HepG2 (cell line): ENCODE data around the gene PHRF1. TPM values are rescaled to one million over a fixed set of nuclear protein-coding genes. Genes with fewer than 3 reads are reported as not detected.

ENCODE experiments used
- AHDC1 ChIP-seq: sonication (generic); formaldehyde crosslinking; IDR thresholded peaks from 2 replicates; pipeline ENCODE4 v1.5.1; 2020; ENCODE audit warnings: mild to moderate bottlenecking, missing genetic modification reagents, borderline replicate concordance
- GABPB1 ChIP-seq: IDR thresholded peaks from 2 replicates; pipeline ENCODE4 v1.6.1; 2016; ENCODE audit warnings: mild to moderate bottlenecking, missing genetic modification reagents, moderate library complexity, missing compliant biosample characterization
- NFATC3 ChIP-seq: sonication (generic); formaldehyde crosslinking; IDR thresholded peaks from 2 replicates; pipeline ENCODE4 v1.5.1; 2020; ENCODE audit warnings: mild to moderate bottlenecking, missing genetic modification reagents
- RBM22 ChIP-seq: fragments of 200-400 bp; formaldehyde crosslinking; optimal IDR thresholded peaks from 2 replicates; pipeline ENCODE3; 2017; ENCODE audit warnings: mild to moderate bottlenecking, low read length, moderate library complexity
- SRY ChIP-seq: sonication (generic); formaldehyde crosslinking; IDR thresholded peaks from 2 replicates; pipeline ENCODE4 v1.8.0; 2022; ENCODE audit warnings: mild to moderate bottlenecking, missing genetic modification reagents
- ZC3H13 ChIP-seq: sonication (generic); formaldehyde crosslinking; IDR thresholded peaks from 2 replicates; pipeline ENCODE4 v1.8.1; 2023; ENCODE audit warnings: mild to moderate bottlenecking, missing genetic modification reagents, moderate library complexity
- ZFP36L2 ChIP-seq: sonication (generic); formaldehyde crosslinking; IDR thresholded peaks from 2 replicates; pipeline ENCODE4 v1.4.0; 2020; ENCODE audit warnings: missing genetic modification reagents
- ZNF383 ChIP-seq: sonication (generic); formaldehyde crosslinking; IDR thresholded peaks from 2 replicates; pipeline ENCODE4 v1.4.0; 2020; ENCODE audit warnings: missing genetic modification reagents, mild to moderate bottlenecking, borderline replicate concordance
- polyA plus RNA-seq, 8 experiments: library from polyadenylated mRNA; depleted of rRNA in 3 of 8; stranded (reverse) in 7 of 8; unstranded in 1 of 8; fragments of >200 nt; fragmentation: Illumina TruSeq in 4 of 8; extraction: Trizol in 4 of 8; gene quantifications; 2 replicates each; pipeline versions ENCODE4 v1.2.1 to v1.2.3, GENCODE V29; 2011 to 2016; ENCODE audit warnings: low read depth in 4 of 8, missing spikeins in 1 of 8, mixed read lengths in 1 of 8; ENCODE audit not compliant: insufficient read depth in 1 of 8
- total RNA-seq, 5 experiments: library from RNA; depleted of rRNA; stranded (reverse); fragments of >200 nt; fragmentation: Illumina TruSeq; extraction: Trizol; gene quantifications; 2 replicates each; pipeline ENCODE4 v1.2.3, GENCODE V29; 2016; ENCODE audit warnings: low read depth in 1 of 5

Gene PHRF1
- total and polyA plus RNA-seq, 2 of the 13 experiments (the other 11 are each of a cell fraction or from before 2014, with no cell fraction given), result 8.2 to 16.7 TPM

DNA sequence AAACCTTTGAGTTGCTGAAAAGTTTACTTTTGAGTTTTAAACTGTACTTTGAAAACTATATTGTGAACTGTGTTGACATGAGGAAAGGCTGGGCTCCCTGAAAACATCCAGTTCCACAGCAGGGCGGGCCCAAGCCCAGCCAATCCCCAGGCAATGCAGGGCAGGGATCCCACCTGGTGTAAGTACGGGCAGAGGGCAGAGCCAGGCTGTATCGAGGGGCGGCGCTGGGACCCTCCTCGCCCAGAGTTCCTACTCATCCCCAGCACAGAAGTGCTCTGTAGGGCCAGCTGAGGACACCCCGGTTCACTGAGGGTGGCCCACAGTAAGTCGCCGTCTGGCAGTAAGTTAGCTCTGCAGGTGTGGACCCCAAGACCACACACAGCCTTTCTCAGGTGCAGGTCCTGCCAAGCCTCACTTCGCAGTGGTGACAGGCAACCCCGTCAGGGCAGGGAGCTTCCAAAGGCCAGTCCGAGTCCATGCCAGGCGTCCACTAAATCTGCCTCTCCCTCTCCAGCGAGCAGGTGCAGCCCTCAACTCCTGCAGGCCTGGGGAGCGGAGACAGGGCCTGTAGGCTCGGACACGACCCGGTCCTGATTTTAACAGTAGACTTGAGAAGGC lies 9.2 kb upstream of the PHRF1 start (continued):
- no peak for TF ChIP-seq SRY (CRISPR knock-in tag)
- peak; percentile 59; the same call in 1 of the 2 replicates for TF ChIP-seq ZC3H13 (CRISPR knock-in tag)
- TF ChIP-seq ZNF383 (CRISPR knock-in tag), result 0 out of 2 replicates have a peak, but pooled peaks have one; percentile 61
- TF ChIP-seq RBM22, result no peak
- no peak for TF ChIP-seq ZFP36L2 (CRISPR knock-in tag)
- no peak for TF ChIP-seq NFATC3
- peak; percentile 17; the same call in 1 of the 2 replicates for TF ChIP-seq GABPB1 (CRISPR knock-in tag)
- TF ChIP-seq AHDC1 (CRISPR knock-in tag), result no peak
- TF ChIP-seq, all 625 proteins: peak for 14
